ENCODE measurements around the gene PTPN1.

PTPN1 gene

GRCh38 chr20:50509923-50510705 is at the start of gene PTPN1:
PTPN1 (plus strand) TSS chr20:50510383; CDS start chr20:50510528, 145 bp downstream.
- H3K27ac ChIP-seq = peak within 1 kb of the TSS; percentile 91 to 97 (median 94)

GRCh38 chr20:50460608-50461267 is 49.4 kb upstream of the PTPN1 start:
- Histone ChIP-seq H3K4me3 (no peak overlapping the region), H3K9me3 (replicated peaks in 1 of 11) (no peaks in the 10 kb centered on the region), H3K27me3 (no peaks in the 10 kb centered on the region), H4K20me1 (no peaks in the 10 kb centered on the region), H3K27ac (peak overlapping the region; percentile 3 to 60 (median 36); a peak in 13 of 22 replicates), H3K36me3 (peaks cover 0 to 5% (median 0%) of the 10 kb centered on the region in 11 experiments; a peak in 1 of 22 replicates), H3K4me2 (peak overlapping the region; percentile 17 to 91 (median 66)), H3K4me1 (peaks cover 48 to 70% (median 60%) of the 10 kb centered on the region in 10 experiments), H3K9ac (peak overlapping the region in 4 of 11 experiments; percentile 15 to 51 (median 32); a peak in 9 of 22 replicates)
- no peak for TF ChIP-seq Cebpa-rat (IDR thresholded peaks at IDR 0.05)

More at GRCh38 chr20:50509923-50510705, at the start of gene PTPN1:
- Histone ChIP-seq H3K4me1 (peaks cover 42 to 52% (median 49%) of the 10 kb centered on the region in 10 experiments), H3K9me3 (replicated peaks in 1 of 11) (no peaks in the 10 kb centered on the region), H3K27me3 (no peaks in the 10 kb centered on the region), H4K20me1 (peaks cover 18 to 48% (median 45%) of the 10 kb centered on the region in 11 experiments; a peak in 20 of 22 replicates), H3K4me3 (peak within 1 kb of the TSS; percentile 73 to 97 (median 94)), H3K36me3 (peaks cover 0 to 16% (median 7%) of the 10 kb centered on the region in 11 experiments; a peak in 8 of 22 replicates), H3K9ac (peak within 1 kb of the TSS; percentile 90 to 99 (median 96)), H3K4me2 (peak within 1 kb of the TSS; percentile 90 to 100 (median 96))
- no peak for TF ChIP-seq Cebpa-rat (IDR thresholded peaks at IDR 0.05)

GRCh38 chr20:50462093-50462690 is 48.0 kb upstream of the PTPN1 start:
- no peak overlapping the region for H3K4me2 ChIP-seq
- no peaks in the 10 kb centered on the region for H3K36me3 ChIP-seq
- no peak for TF ChIP-seq Cebpa-rat (IDR thresholded peaks at IDR 0.05)
- no peaks in the 10 kb centered on the region for H4K20me1 ChIP-seq
- peaks cover 33 to 55% (median 46%) of the 10 kb centered on the region in 10 experiments for H3K4me1 ChIP-seq
- H3K9ac ChIP-seq = no peak overlapping the region
- H3K4me3 ChIP-seq = no peak overlapping the region
- no peaks in the 10 kb centered on the region for H3K9me3 ChIP-seq (replicated peaks in 1 of 11)
- H3K27me3 ChIP-seq = no peaks in the 10 kb centered on the region
- no peak overlapping the region for H3K27ac ChIP-seq

GRCh38 chr20:50464026-50464724 is 46.0 kb upstream of the PTPN1 start:
- TF ChIP-seq Cebpa-rat (IDR thresholded peaks at IDR 0.05) = 0 out of 22 replicates have a peak, but pooled peaks of 1 of the 11 experiments have one; percentile 23
- Histone ChIP-seq H3K9me3 (replicated peaks in 1 of 11) (no peaks in the 10 kb centered on the region), H3K9ac (peak overlapping the region in 2 of 11 experiments; percentile 7 to 13; a peak in 1 of 22 replicates), H3K27me3 (no peaks in the 10 kb centered on the region), H3K4me1 (peaks cover 21 to 45% (median 32%) of the 10 kb centered on the region in 10 experiments), H3K27ac (no peak overlapping the region), H3K4me2 (peak overlapping the region; percentile 60 to 84 (median 72)), H3K4me3 (no peak overlapping the region; a peak in 2 of 20 replicates), H3K36me3 (no peaks in the 10 kb centered on the region), H4K20me1 (no peaks in the 10 kb centered on the region)

GRCh38 chr20:50464725-50465650 is 45.2 kb upstream of the PTPN1 start:
- Histone ChIP-seq H3K4me1 (peaks cover 20 to 40% (median 26%) of the 10 kb centered on the region in 10 experiments), H4K20me1 (no peaks in the 10 kb centered on the region), H3K4me3 (no peak overlapping the region; a peak in 2 of 20 replicates), H3K36me3 (no peaks in the 10 kb centered on the region), H3K4me2 (peak overlapping the region; percentile 60 to 84 (median 72)), H3K27ac (no peak overlapping the region), H3K27me3 (no peaks in the 10 kb centered on the region), H3K9ac (peak overlapping the region in 3 of 11 experiments; percentile 7 to 41 (median 13); a peak in 3 of 22 replicates), H3K9me3 (replicated peaks in 1 of 11) (no peaks in the 10 kb centered on the region; a peak in 1 of 22 replicates)
- no peak for TF ChIP-seq Cebpa-rat (IDR thresholded peaks at IDR 0.05)

- Histone ChIP-seq H3K9ac (no peak overlapping the region), H3K9me3 (replicated peaks in 1 of 11) (peaks cover 0 to 7% (median 0%) of the 10 kb centered on the region in 11 experiments; a peak in 1 of 22 replicates), H3K4me2 (no peak overlapping the region), H3K27ac (no peak overlapping the region), H3K4me3 (no peak overlapping the region), H3K27me3 (no peaks in the 10 kb centered on the region), H3K36me3 (no peaks in the 10 kb centered on the region), H4K20me1 (no peaks in the 10 kb centered on the region), H3K4me1 (peaks cover 13 to 51% (median 24%) of the 10 kb centered on the region in 10 experiments)
- no peak for TF ChIP-seq Cebpa-rat (IDR thresholded peaks at IDR 0.05)
Observed at GRCh38 chr20:50467174-50467573, 43.0 kb upstream of the PTPN1 start.

GRCh38 chr20:50467718-50468356 is 42.3 kb upstream of the PTPN1 start:
- TF ChIP-seq Cebpa-rat (IDR thresholded peaks at IDR 0.05) = no peak
- Histone ChIP-seq H3K4me2 (peak overlapping the region in 3 of 11 experiments; percentile 28 to 57 (median 28); a peak in 6 of 22 replicates), H3K4me1 (peaks cover 13 to 58% (median 28%) of the 10 kb centered on the region in 10 experiments), H3K36me3 (no peaks in the 10 kb centered on the region), H3K9ac (no peak overlapping the region), H3K27me3 (no peaks in the 10 kb centered on the region), H3K27ac (no peak overlapping the region), H3K9me3 (replicated peaks in 1 of 11) (peaks cover 0 to 7% (median 0%) of the 10 kb centered on the region in 11 experiments; a peak in 1 of 22 replicates), H3K4me3 (no peak overlapping the region), H4K20me1 (no peaks in the 10 kb centered on the region)

Data from BLaER1 treated with 17β-estradiol and CSF1 and Interleukin-3, amounts not matched to agents 10 nM and 100 nM (cell line).